Sigmoid colon (tissue), 7 donors: Measurements from ENCODE around the gene SLC2A13. TPM values are rescaled to one million over a fixed set of nuclear protein-coding genes. Genes with fewer than 3 reads are reported as not detected.
"Not testable (repeated sequence)": the region's sequence is repeated elsewhere in the genome, so short reads cannot be mapped to it uniquely, and the experiment has no call there.

Source experiments
- DNase-seq: peaks from one replicate; pipeline ENCODE4 v3.0.0-alpha.2; 2019
- H3K27ac ChIP-seq, 4 donors: fragments of 200-600 bp; sonication (generic); one replicate each; pipeline ENCODE4 v1.5.1; 2016 to 2019; ENCODE audit warnings: mild to moderate bottlenecking in 1 of 4
- H3K27me3 ChIP-seq, 3 donors: fragments of 200-600 bp; sonication (generic); one replicate each; pipeline ENCODE4 v1.5.1; 2019; ENCODE audit warnings: mild to moderate bottlenecking in 1 of 3
- H3K36me3 ChIP-seq, 4 donors: fragments of 200-600 bp; sonication (generic); one replicate each; pipeline ENCODE4 v1.5.1; 2016 to 2019
- H3K4me1 ChIP-seq, 4 donors: fragments of 200-600 bp; sonication (generic); one replicate each; pipeline ENCODE4 v1.5.1; 2017 to 2019
- H3K4me3 ChIP-seq, 4 donors: fragments of 200-600 bp; sonication (generic); one replicate each; pipeline ENCODE4 v1.5.1; 2017 to 2019; ENCODE audit warnings: mild to moderate bottlenecking in 2 of 4, moderate library complexity in 1 of 4
- H3K9me3 ChIP-seq, 4 donors: fragments of 200-600 bp in 3 of 4; sonication (generic) in 3 of 4; one replicate each; pipeline versions ENCODE4 v1.5.1 to v1.6.1; 2013 to 2019
- EP300 ChIP-seq, 4 donors: sonication (generic); formaldehyde crosslinking; IDR thresholded peaks; one replicate each; pipeline ENCODE4 v1.6.1; 2017; ENCODE audit warnings: antibody characterized with exemption in 4 of 4
- POLR2A ChIP-seq, 2 donors: fragments of 450-650 bp; IDR thresholded peaks; one replicate each; pipeline ENCODE4 v1.6.1; 2016; ENCODE audit warnings: antibody characterized with exemption in 2 of 2, mild to moderate bottlenecking in 2 of 2, moderate library complexity in 2 of 2
- POLR2AphosphoS5 ChIP-seq, 4 donors: sonication (generic); formaldehyde crosslinking; IDR thresholded peaks; one replicate each; pipeline ENCODE4 v1.6.1; 2017; ENCODE audit warnings: antibody characterized with exemption in 4 of 4
- WGBS, 2 donors: extraction: QIAGEN DNeasy Blood & Tissue Kit; methylation state at CpG; one replicate each; pipeline ENCODE4 v1.1.7; 2013; 5-methylcytosine and 5-hydroxymethylcytosine counted together
- intact Hi-C: fragments of 100-400 bp; cut with DNase I; formaldehyde crosslinking; loops from one replicate; pipeline ENCODE4 v1.15.1; 2023
- polyA plus RNA-seq, 3 donors: library from polyadenylated mRNA; stranded (reverse); fragments of 200-250 nt; gene quantifications; one replicate each; pipeline ENCODE4 v1.2.3, GENCODE V29; 2013
- total RNA-seq, 4 donors: library from RNA; depleted of rRNA; stranded (reverse); fragments of >200 nt; gene quantifications; one replicate each; pipeline ENCODE4 v1.1.0, GENCODE V29; 2016
- TF ChIP-seq, protein P1 (sequence below), 4 experiments: fragments of 450-650 bp in 3 of 4; fragments of 200-600 bp in 1 of 4; IDR thresholded peaks; one replicate each; pipeline ENCODE4 v1.5.1; 2016 to 2019; ENCODE audit warnings: antibody characterized with exemption in 4 of 4, mild to moderate bottlenecking in 3 of 4, moderate library complexity in 2 of 4
- donor health status: healthy with polysubstance abuse.
- donor health status: Bipolar disorder and iron deficiency.
- donor health status: healthy.

The SLC2A13 gene
- total and polyA plus RNA-seq, 7 donors = 1.8 to 32.3 (median 20.2) TPM

GRCh38 chr12:39816671-39817185 is 289.2 kb downstream of the SLC2A13 start:
- Histone ChIP-seq H3K27ac (no peak overlapping the region), H3K36me3 (no peaks in the 10 kb centered on the region), H3K27me3 (no peaks in the 10 kb centered on the region), H3K4me1 (peaks cover 0 to 8% (median 4%) of the 10 kb centered on the region in 4 donors), H3K4me3 (no peak overlapping the region), H3K9me3 (no peaks in the 10 kb centered on the region)
- intact Hi-C loops = no loop called here
- no peak for DNase-seq
- TF ChIP-seq, protein P1, sequence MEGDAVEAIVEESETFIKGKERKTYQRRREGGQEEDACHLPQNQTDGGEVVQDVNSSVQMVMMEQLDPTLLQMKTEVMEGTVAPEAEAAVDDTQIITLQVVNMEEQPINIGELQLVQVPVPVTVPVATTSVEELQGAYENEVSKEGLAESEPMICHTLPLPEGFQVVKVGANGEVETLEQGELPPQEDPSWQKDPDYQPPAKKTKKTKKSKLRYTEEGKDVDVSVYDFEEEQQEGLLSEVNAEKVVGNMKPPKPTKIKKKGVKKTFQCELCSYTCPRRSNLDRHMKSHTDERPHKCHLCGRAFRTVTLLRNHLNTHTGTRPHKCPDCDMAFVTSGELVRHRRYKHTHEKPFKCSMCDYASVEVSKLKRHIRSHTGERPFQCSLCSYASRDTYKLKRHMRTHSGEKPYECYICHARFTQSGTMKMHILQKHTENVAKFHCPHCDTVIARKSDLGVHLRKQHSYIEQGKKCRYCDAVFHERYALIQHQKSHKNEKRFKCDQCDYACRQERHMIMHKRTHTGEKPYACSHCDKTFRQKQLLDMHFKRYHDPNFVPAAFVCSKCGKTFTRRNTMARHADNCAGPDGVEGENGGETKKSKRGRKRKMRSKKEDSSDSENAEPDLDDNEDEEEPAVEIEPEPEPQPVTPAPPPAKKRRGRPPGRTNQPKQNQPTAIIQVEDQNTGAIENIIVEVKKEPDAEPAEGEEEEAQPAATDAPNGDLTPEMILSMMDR (IDR thresholded peaks at IDR 0.05) = no peak
- TF ChIP-seq POLR2AphosphoS5 (IDR thresholded peaks at IDR 0.05) = no peak
- TF ChIP-seq EP300 (IDR thresholded peaks at IDR 0.05) = no peak
- TF ChIP-seq POLR2A (IDR thresholded peaks at IDR 0.05) = no peak

GRCh38 chr12:39815746-39816145 is 290.1 kb downstream of the SLC2A13 start:
- no peaks in the 10 kb centered on the region for H3K27me3 ChIP-seq
- TF ChIP-seq EP300 (IDR thresholded peaks at IDR 0.05) (no peak), POLR2A (IDR thresholded peaks at IDR 0.05) (no peak), POLR2AphosphoS5 (IDR thresholded peaks at IDR 0.05) (no peak)
- TF ChIP-seq, protein P1 (IDR thresholded peaks at IDR 0.05) = no peak
- H3K36me3 ChIP-seq = no peaks in the 10 kb centered on the region
- no peak overlapping the region for H3K4me3 ChIP-seq
- peaks cover 0 to 8% (median 4%) of the 10 kb centered on the region in 4 donors for H3K4me1 ChIP-seq
- intact Hi-C loops = no loop called here
- WGBS, 2 donors = 94 to 98% methylated on average over 2 of the region's 2 CpGs
- no peak for DNase-seq
- no peak overlapping the region for H3K27ac ChIP-seq
- H3K9me3 ChIP-seq = no peaks in the 10 kb centered on the region

DNA sequence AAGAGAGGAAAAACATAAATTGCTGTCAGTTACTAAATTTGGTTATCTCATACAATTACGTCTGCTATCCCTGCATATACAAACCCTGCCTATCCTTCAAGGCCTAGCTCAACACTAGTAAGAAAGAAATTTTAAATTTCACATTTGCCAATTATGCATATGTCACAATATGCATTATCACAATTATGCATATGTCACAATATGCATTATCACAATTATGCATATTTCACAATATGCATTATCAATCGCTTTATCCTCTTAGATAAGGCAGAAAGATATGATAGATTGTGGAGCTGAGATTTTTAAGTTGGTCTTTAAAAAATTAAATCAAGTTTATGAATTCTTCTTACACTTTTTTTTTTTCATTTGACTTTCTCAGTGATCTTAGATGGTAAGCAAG is 291.3 kb downstream of the SLC2A13 start:
- TF ChIP-seq EP300 (IDR thresholded peaks at IDR 0.05) (no peak), POLR2A (IDR thresholded peaks at IDR 0.05) (no peak), POLR2AphosphoS5 (IDR thresholded peaks at IDR 0.05) (no peak)
- TF ChIP-seq, protein P1 (IDR thresholded peaks at IDR 0.05) = no peak
- H3K4me3 ChIP-seq = no peak overlapping the region
- no peak overlapping the region for H3K27ac ChIP-seq
- intact Hi-C loops = no loop called here
- 44 to 74% methylated on average over 2 of the region's 2 CpGs for WGBS, 2 donors
- no peaks in the 10 kb centered on the region for H3K27me3 ChIP-seq
- no peak for DNase-seq
- H3K36me3 ChIP-seq = no peaks in the 10 kb centered on the region
- no peaks in the 10 kb centered on the region for H3K4me1 ChIP-seq
- H3K9me3 ChIP-seq = no peaks in the 10 kb centered on the region

- no peaks in the 10 kb centered on the region for H3K9me3 ChIP-seq
- intact Hi-C loops = no loop called here
- H3K4me1 ChIP-seq = no peaks in the 10 kb centered on the region
- H3K27me3 ChIP-seq = no peaks in the 10 kb centered on the region
- DNase-seq = no peak
- no peak overlapping the region for H3K27ac ChIP-seq
- H3K36me3 ChIP-seq = no peaks in the 10 kb centered on the region
- WGBS, 2 donors = 84 to 92% methylated on average over 5 of the region's 5 CpGs
- no peak overlapping the region for H3K4me3 ChIP-seq
- TF ChIP-seq, protein P1 (IDR thresholded peaks at IDR 0.05) = no peak
- TF ChIP-seq POLR2AphosphoS5 (IDR thresholded peaks at IDR 0.05) (no peak), POLR2A (IDR thresholded peaks at IDR 0.05) (no peak), EP300 (IDR thresholded peaks at IDR 0.05) (no peak)
Measured at GRCh38 chr12:39813776-39814175, 292.1 kb downstream of the SLC2A13 start.

DNA sequence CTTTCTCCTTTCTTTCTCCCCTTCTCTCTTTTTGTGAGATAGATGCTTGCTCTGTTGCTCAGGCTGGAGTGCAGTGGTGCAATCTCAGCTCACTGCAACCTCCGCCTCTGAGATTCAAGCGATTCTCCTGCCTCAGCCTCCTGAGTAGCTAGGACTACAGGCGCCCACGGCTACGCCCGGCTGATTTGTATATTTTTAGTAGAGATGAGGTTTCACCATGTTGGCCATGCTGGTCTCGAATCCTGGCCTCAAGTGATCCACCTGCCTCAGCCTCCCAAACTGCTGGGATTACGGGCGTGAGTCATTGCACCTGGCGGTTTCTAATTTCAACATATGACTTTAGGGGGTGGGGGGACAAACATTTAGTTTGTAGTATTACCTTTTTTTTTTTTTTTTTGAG is 293.4 kb downstream of the SLC2A13 start:
- WGBS, 2 donors = 94 to 96% methylated on average over 10 of the region's 10 CpGs
- H3K4me1 ChIP-seq, intact Hi-C loops, H3K36me3 ChIP-seq, DNase-seq, H3K27me3 ChIP-seq, H3K4me3 ChIP-seq, H3K27ac ChIP-seq, H3K9me3 ChIP-seq: not testable (repeated sequence)
